OCI-LY7 (cell line): ENCODE data around the gene HIRIP3. TPM values are rescaled to one million over a fixed set of nuclear protein-coding genes. Genes with fewer than 3 reads are reported as not detected.

Source experiments
- BruUV-seq: library from RNA; stranded (reverse); fragments of 400-500 nt; replicated peaks from 2 replicates; lab custom pipeline; 2021; lab: Mats Ljungman, UMichigan
- CTCF ChIA-PET: fragments of 300-600 bp; sonication (Branson Sonifier 250); formaldehyde crosslinking; loops from one replicate; lab custom pipeline; 2022; ENCODE audit warnings: antibody characterized with exemption; ENCODE audit not compliant: unreplicated experiment; lab: Charles Lee
- POLR2A ChIA-PET: fragments of 300-600 bp; sonication (Branson Sonifier 250); formaldehyde crosslinking; loops from one replicate; lab custom pipeline; 2022; ENCODE audit warnings: antibody characterized with exemption; lab: Charles Lee
- DNase-seq: peaks from one replicate; pipeline ENCODE4 v3.0.0-alpha.2; 2015; ENCODE audit warnings: low spot score
- H2AFZ ChIP-seq: fragments of 200-600 bp; sonication (generic), shearing (Covaris generic); 2 replicates; pipeline ENCODE4 v1.6.1; 2014; ENCODE audit warnings: mild to moderate bottlenecking, antibody characterized with exemption, low read length, moderate library complexity
- H3K27ac ChIP-seq: fragments of 200-600 bp; sonication (generic); 2 replicates; pipeline ENCODE4 v1.5.1; 2014; ENCODE audit warnings: mixed run types, low read depth, mild to moderate bottlenecking, moderate library complexity, low read length, inconsistent platforms; ENCODE audit not compliant: poor library complexity, severe bottlenecking
- H3K36me3 ChIP-seq: fragments of 200-600 bp; sonication (generic); 2 replicates; pipeline ENCODE4 v1.6.1; 2014; ENCODE audit warnings: mild to moderate bottlenecking, antibody characterized with exemption, low read length, moderate library complexity, mixed read lengths; ENCODE audit not compliant: insufficient read depth
- H3K4me1 ChIP-seq: fragments of 200-600 bp; sonication (generic); 2 replicates; pipeline ENCODE4 v1.5.1; 2014; ENCODE audit warnings: mild to moderate bottlenecking, low read length; ENCODE audit not compliant: insufficient read depth, poor library complexity, severe bottlenecking
- H3K4me2 ChIP-seq: fragments of 200-600 bp; sonication (generic); 2 replicates; pipeline ENCODE4 v1.6.1; 2014; ENCODE audit warnings: mild to moderate bottlenecking, low read length
- H3K4me3 ChIP-seq: fragments of 200-600 bp; sonication (generic); 2 replicates; pipeline ENCODE4 v1.5.1; 2014; ENCODE audit warnings: mild to moderate bottlenecking, low read depth, low read length; ENCODE audit not compliant: poor library complexity, severe bottlenecking
- H3K79me2 ChIP-seq: fragments of 200-600 bp; sonication (generic); 2 replicates; pipeline ENCODE4 v1.6.1; 2016; ENCODE audit warnings: low read depth, mild to moderate bottlenecking, low read length, moderate library complexity, mixed read lengths; ENCODE audit not compliant: insufficient read depth
- H3K9me2 ChIP-seq: fragments of 200-600 bp; sonication (generic); 2 replicates; pipeline ENCODE4 v1.6.1; 2016; ENCODE audit warnings: mild to moderate bottlenecking, low read length, mixed read lengths; ENCODE audit not compliant: insufficient read depth
- H3K9me3 ChIP-seq: fragments of 200-600 bp; sonication (generic); 2 replicates; pipeline ENCODE4 v1.6.1; 2014; ENCODE audit warnings: mild to moderate bottlenecking, mixed run types, low read length, mixed read lengths
- H4K20me1 ChIP-seq: fragments of 200-600 bp; sonication (generic); 2 replicates; pipeline ENCODE4 v1.6.1; 2014; ENCODE audit warnings: mild to moderate bottlenecking, antibody characterized with exemption, low read length, moderate library complexity, mixed read lengths; ENCODE audit not compliant: insufficient read depth
- EZH2phosphoT487 ChIP-seq: fragments of 200-600 bp; sonication (generic); IDR thresholded peaks from 2 replicates; pipeline ENCODE4 v1.6.1; 2018; ENCODE audit warnings: low read depth, borderline replicate concordance, mild to moderate bottlenecking, mixed run types, antibody characterized with exemption, low read length, moderate library complexity, mixed read lengths
- intact Hi-C: fragments of 100-400 bp; cut with micrococcal nuclease; formaldehyde crosslinking; loops from one replicate; pipeline ENCODE4 v1.10.0; 2022; ENCODE audit not compliant: unreplicated experiment
- total RNA-seq, 2 experiments: library from RNA; depleted of rRNA in 1 of 2; stranded (reverse); fragments of >200 nt in 1 of 2; shearing (Covaris generic) in 1 of 2; gene quantifications; 2 replicates each; pipeline ENCODE4 v1.2.3, GENCODE V29; 2014 to 2022
- TF ChIP-seq, protein P1 (sequence below): fragments of 200-600 bp; sonication (generic); conservative IDR thresholded peaks from 2 replicates; pipeline ENCODE4 v1.5.1; 2014; ENCODE audit warnings: mild to moderate bottlenecking, antibody characterized with exemption, low read length, moderate library complexity, mixed read lengths

HIRIP3 gene
- total RNA-seq, 2 experiments from 2014 or later = 43.2 to 60.4 TPM

DNA sequence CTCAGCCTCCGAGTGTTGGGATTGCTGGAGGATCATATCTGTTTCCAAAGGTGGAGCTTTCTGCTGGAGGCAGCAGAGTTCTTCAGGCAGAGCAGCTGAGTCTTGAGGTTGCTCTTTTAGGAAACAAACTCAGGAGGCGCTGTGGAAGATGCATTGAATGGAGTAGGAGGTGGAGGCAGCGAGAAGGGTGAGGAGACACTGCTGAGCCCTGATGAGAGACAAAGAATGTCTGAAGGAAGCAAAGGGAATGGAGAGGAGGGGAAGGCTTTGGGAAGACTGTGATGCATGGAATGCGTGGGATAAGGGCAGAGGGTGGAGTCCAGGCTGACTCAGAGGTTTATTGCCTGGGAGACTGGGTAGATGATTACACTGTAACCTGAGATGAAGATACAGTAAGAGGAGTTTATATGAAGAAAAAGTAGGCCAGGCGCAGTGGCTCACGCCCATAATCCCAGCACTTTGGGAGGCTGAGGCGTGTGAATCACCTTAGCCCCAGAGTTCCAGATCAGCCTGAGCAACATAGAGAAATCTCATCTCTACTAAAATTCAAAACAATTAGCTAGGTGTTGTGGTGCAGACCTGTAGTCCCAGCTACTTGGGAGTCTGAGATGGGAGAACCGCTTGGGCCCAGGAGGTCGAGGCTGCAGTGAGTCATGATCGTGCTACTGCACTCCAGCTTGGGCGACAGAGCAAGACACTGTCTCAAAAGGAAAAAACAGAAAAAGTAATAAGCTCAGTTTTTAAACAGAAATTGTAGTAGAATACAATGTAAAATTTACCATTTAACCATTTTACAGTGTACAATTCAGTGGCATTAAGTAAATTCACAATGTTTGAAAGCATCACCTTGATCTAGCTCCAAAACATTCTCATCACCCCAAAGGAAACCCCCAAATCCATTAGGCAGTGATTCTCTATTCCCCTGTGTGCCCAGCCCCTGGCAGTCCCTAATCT lies 51.3 kb downstream of the HIRIP3 start:
- no peak overlapping the region for H2AFZ ChIP-seq
- no peak overlapping the region for H3K4me2 ChIP-seq
- no peak for DNase-seq
- POLR2A ChIA-PET = interaction anchor here (0.6 to 1.0 kb wide), 5 partner anchors 17 to 869 kb away, joined by 3 to 7 read pairs (median 3); partner anchors contain the start of gene KCTD13
- H3K27ac ChIP-seq = no peak overlapping the region
- H3K4me1 ChIP-seq = no peaks in the 10 kb centered on the region
- no peak overlapping the region for H3K4me3 ChIP-seq
- H3K36me3 ChIP-seq = no peaks in the 10 kb centered on the region
- no peaks in the 10 kb centered on the region for H4K20me1 ChIP-seq
- CTCF ChIA-PET = no interaction called here
- TF ChIP-seq, protein P1, sequence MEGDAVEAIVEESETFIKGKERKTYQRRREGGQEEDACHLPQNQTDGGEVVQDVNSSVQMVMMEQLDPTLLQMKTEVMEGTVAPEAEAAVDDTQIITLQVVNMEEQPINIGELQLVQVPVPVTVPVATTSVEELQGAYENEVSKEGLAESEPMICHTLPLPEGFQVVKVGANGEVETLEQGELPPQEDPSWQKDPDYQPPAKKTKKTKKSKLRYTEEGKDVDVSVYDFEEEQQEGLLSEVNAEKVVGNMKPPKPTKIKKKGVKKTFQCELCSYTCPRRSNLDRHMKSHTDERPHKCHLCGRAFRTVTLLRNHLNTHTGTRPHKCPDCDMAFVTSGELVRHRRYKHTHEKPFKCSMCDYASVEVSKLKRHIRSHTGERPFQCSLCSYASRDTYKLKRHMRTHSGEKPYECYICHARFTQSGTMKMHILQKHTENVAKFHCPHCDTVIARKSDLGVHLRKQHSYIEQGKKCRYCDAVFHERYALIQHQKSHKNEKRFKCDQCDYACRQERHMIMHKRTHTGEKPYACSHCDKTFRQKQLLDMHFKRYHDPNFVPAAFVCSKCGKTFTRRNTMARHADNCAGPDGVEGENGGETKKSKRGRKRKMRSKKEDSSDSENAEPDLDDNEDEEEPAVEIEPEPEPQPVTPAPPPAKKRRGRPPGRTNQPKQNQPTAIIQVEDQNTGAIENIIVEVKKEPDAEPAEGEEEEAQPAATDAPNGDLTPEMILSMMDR = 0 out of 2 replicates have a peak, but pooled peaks have one; percentile 27
- no peak for TF ChIP-seq EZH2phosphoT487
- intact Hi-C loops = no loop called here
- H3K9me2 ChIP-seq = no peaks in the 10 kb centered on the region
- no TSS peak for BruUV-seq
- peaks cover 6% of the 10 kb centered on the region; the same call in 1 of the 2 replicates for H3K9me3 ChIP-seq
- no peaks in the 10 kb centered on the region for H3K79me2 ChIP-seq

Other genes starting within 250 kb of the HIRIP3 start
- not detected in 2 replicates for gene C16orf54, start 249.6 kb downstream of the HIRIP3 start, total RNA-seq (2014; rRNA removed; shearing (Covaris generic))
- gene C16orf54, start 249.6 kb downstream of the HIRIP3 start, total RNA-seq (2022) = 0.32 and 0.55 TPM in 2 replicates
- gene ZG16, start 217.4 kb downstream of the HIRIP3 start, total RNA-seq (2014; rRNA removed; shearing (Covaris generic)) = not detected in 2 replicates
- not detected in 2 replicates for gene ZG16, start 217.4 kb downstream of the HIRIP3 start, total RNA-seq (2022)
- 315 and 339 TPM in 2 replicates for gene KIF22, start 204.9 kb downstream of the HIRIP3 start, total RNA-seq (2014; rRNA removed; shearing (Covaris generic))
- gene KIF22, start 204.9 kb downstream of the HIRIP3 start, total RNA-seq (2022) = 232 and 253 TPM in 2 replicates
- gene MAZ, start 189.1 kb downstream of the HIRIP3 start, total RNA-seq (2014; rRNA removed; shearing (Covaris generic)) = 384 and 471 TPM in 2 replicates
- gene MAZ, start 189.1 kb downstream of the HIRIP3 start, total RNA-seq (2022) = 484 and 531 TPM in 2 replicates
- 0.09 TPM in 1 of 2 replicates, not detected in the other for gene PRRT2, start 183.4 kb downstream of the HIRIP3 start, total RNA-seq (2014; rRNA removed; shearing (Covaris generic))
- 3.2 and 3.4 TPM in 2 replicates for gene PRRT2, start 183.4 kb downstream of the HIRIP3 start, total RNA-seq (2022)
- gene PAGR1, start 179.5 kb downstream of the HIRIP3 start, total RNA-seq (2014; rRNA removed; shearing (Covaris generic)) = 59.4 and 62.7 TPM in 2 replicates
- 43.4 and 51.7 TPM in 2 replicates for gene PAGR1, start 179.5 kb downstream of the HIRIP3 start, total RNA-seq (2022)
- 4.0 and 6.3 TPM in 2 replicates for gene MVP, start 175.2 kb downstream of the HIRIP3 start, total RNA-seq (2014; rRNA removed; shearing (Covaris generic))
- gene MVP, start 175.2 kb downstream of the HIRIP3 start, total RNA-seq (2022) = 6.8 and 8.1 TPM in 2 replicates
- 39.6 and 52.4 TPM in 2 replicates for gene CDIPT, start 132.4 kb downstream of the HIRIP3 start, total RNA-seq (2014; rRNA removed; shearing (Covaris generic))
- 41.4 and 43.5 TPM in 2 replicates for gene CDIPT, start 132.4 kb downstream of the HIRIP3 start, total RNA-seq (2022)
- 0.98 TPM in 1 of 2 replicates, not detected in the other for gene SEZ6L2, start 96.1 kb downstream of the HIRIP3 start, total RNA-seq (2014; rRNA removed; shearing (Covaris generic))
- 0.83 and 1.0 TPM in 2 replicates for gene SEZ6L2, start 96.1 kb downstream of the HIRIP3 start, total RNA-seq (2022)
- gene ASPHD1, start 95.1 kb downstream of the HIRIP3 start, total RNA-seq (2014; rRNA removed; shearing (Covaris generic)) = not detected in 2 replicates
- gene ASPHD1, start 95.1 kb downstream of the HIRIP3 start, total RNA-seq (2022) = 0.30 TPM in 1 of 2 replicates, not detected in the other
- 14.4 and 15.9 TPM in 2 replicates for gene KCTD13, start 69.4 kb downstream of the HIRIP3 start, total RNA-seq (2014; rRNA removed; shearing (Covaris generic))
- 48.0 and 49.5 TPM in 2 replicates for gene KCTD13, start 69.4 kb downstream of the HIRIP3 start, total RNA-seq (2022)
- gene TMEM219, start 33.5 kb downstream of the HIRIP3 start, total RNA-seq (2014; rRNA removed; shearing (Covaris generic)) = 75.7 and 94.1 TPM in 2 replicates
- 82.9 and 88.6 TPM in 2 replicates for gene TMEM219, start 33.5 kb downstream of the HIRIP3 start, total RNA-seq (2022)
- gene TAOK2, start 21.7 kb downstream of the HIRIP3 start, total RNA-seq (2014; rRNA removed; shearing (Covaris generic)) = 31.7 and 33.3 TPM in 2 replicates
- 45.0 and 46.8 TPM in 2 replicates for gene TAOK2, start 21.7 kb downstream of the HIRIP3 start, total RNA-seq (2022)
- 88.0 and 94.7 TPM in 2 replicates for gene INO80E, start 624 bp upstream of the HIRIP3 start, total RNA-seq (2014; rRNA removed; shearing (Covaris generic))
- 129 and 140 TPM in 2 replicates for gene INO80E, start 624 bp upstream of the HIRIP3 start, total RNA-seq (2022)
- not detected in 2 replicates for gene DOC2A, start 15.4 kb upstream of the HIRIP3 start, total RNA-seq (2014; rRNA removed; shearing (Covaris generic))
- 0.31 and 0.91 TPM in 2 replicates for gene DOC2A, start 15.4 kb upstream of the HIRIP3 start, total RNA-seq (2022)
- gene C16orf92, start 27.6 kb upstream of the HIRIP3 start, total RNA-seq (2014; rRNA removed; shearing (Covaris generic)) = not detected in 2 replicates
- gene C16orf92, start 27.6 kb upstream of the HIRIP3 start, total RNA-seq (2022) = not detected in 2 replicates
- 2.6 and 4.3 TPM in 2 replicates for gene TLCD3B, start 35.7 kb upstream of the HIRIP3 start, total RNA-seq (2014; rRNA removed; shearing (Covaris generic))
- gene TLCD3B, start 35.7 kb upstream of the HIRIP3 start, total RNA-seq (2022) = 17.6 and 21.3 TPM in 2 replicates
- 646 and 809 TPM in 2 replicates for gene ALDOA, start 70.1 kb upstream of the HIRIP3 start, total RNA-seq (2014; rRNA removed; shearing (Covaris generic))
- 811 and 1,029 TPM in 2 replicates for gene ALDOA, start 70.1 kb upstream of the HIRIP3 start, total RNA-seq (2022)
- gene PPP4C, start 80.4 kb upstream of the HIRIP3 start, total RNA-seq (2014; rRNA removed; shearing (Covaris generic)) = 137 and 144 TPM in 2 replicates
- gene PPP4C, start 80.4 kb upstream of the HIRIP3 start, total RNA-seq (2022) = 124 and 130 TPM in 2 replicates
- 0.77 and 1.4 TPM in 2 replicates for gene TBX6, start 96.3 kb upstream of the HIRIP3 start, total RNA-seq (2014; rRNA removed; shearing (Covaris generic))
- 3.7 and 4.5 TPM in 2 replicates for gene TBX6, start 96.3 kb upstream of the HIRIP3 start, total RNA-seq (2022)
- gene YPEL3, start 100.6 kb upstream of the HIRIP3 start, total RNA-seq (2014; rRNA removed; shearing (Covaris generic)) = 17.5 and 18.6 TPM in 2 replicates
- gene YPEL3, start 100.6 kb upstream of the HIRIP3 start, total RNA-seq (2022) = 34.5 and 50.6 TPM in 2 replicates
- 1.8 and 2.0 TPM in 2 replicates for gene GDPD3, start 117.9 kb upstream of the HIRIP3 start, total RNA-seq (2014; rRNA removed; shearing (Covaris generic))
- gene GDPD3, start 117.9 kb upstream of the HIRIP3 start, total RNA-seq (2022) = 5.0 and 5.2 TPM in 2 replicates
- gene MAPK3, start 127.6 kb upstream of the HIRIP3 start, total RNA-seq (2014; rRNA removed; shearing (Covaris generic)) = 9.9 and 25.3 TPM in 2 replicates
- gene MAPK3, start 127.6 kb upstream of the HIRIP3 start, total RNA-seq (2022) = 30.1 and 34.6 TPM in 2 replicates
- gene CORO1A, start 188.0 kb upstream of the HIRIP3 start, total RNA-seq (2014; rRNA removed; shearing (Covaris generic)) = 351 and 394 TPM in 2 replicates
- 524 and 567 TPM in 2 replicates for gene CORO1A, start 188.0 kb upstream of the HIRIP3 start, total RNA-seq (2022)
- 73.1 and 119 TPM in 2 replicates for gene BOLA2B, start 198.0 kb upstream of the HIRIP3 start, total RNA-seq (2014; rRNA removed; shearing (Covaris generic))
- gene BOLA2B, start 198.0 kb upstream of the HIRIP3 start, total RNA-seq (2022) = 169 and 179 TPM in 2 replicates
- 83.7 and 84.1 TPM in 2 replicates for gene SLX1A, start 198.3 kb upstream of the HIRIP3 start, total RNA-seq (2014; rRNA removed; shearing (Covaris generic))
- gene SLX1A, start 198.3 kb upstream of the HIRIP3 start, total RNA-seq (2022) = 55.7 and 81.9 TPM in 2 replicates
- gene SULT1A3, start 203.6 kb upstream of the HIRIP3 start, total RNA-seq (2014; rRNA removed; shearing (Covaris generic)) = 3.8 and 7.9 TPM in 2 replicates
- gene SULT1A3, start 203.6 kb upstream of the HIRIP3 start, total RNA-seq (2022) = 30.1 and 31.7 TPM in 2 replicates